HCT116 (cell line): ENCODE measurements around the gene CECR2. TPM values are rescaled to one million over a fixed set of nuclear protein-coding genes. Genes with fewer than 3 reads are reported as not detected.

Source experiments
- ATAC-seq: fragments of 200-7000 bp; cut with Tn5 transposase; 2 replicates; pipeline ENCODE4 v1.9.1; 2020; ENCODE audit warnings: mild to moderate bottlenecking, moderate library complexity
- BruUV-seq: library from RNA; stranded (reverse); fragments of 400-500 nt; replicated peaks from 2 replicates; lab custom pipeline; 2021; lab: Mats Ljungman, UMichigan
- CTCF ChIA-PET: fragments of 300-600 bp; sonication (Branson Sonifier 250); formaldehyde crosslinking; loops from one replicate; lab custom pipeline; 2021; ENCODE audit warnings: antibody characterized with exemption; lab: Charles Lee
- POLR2A ChIA-PET: fragments of 300-600, 350-600 bp; sonication (Branson Sonifier 250); formaldehyde crosslinking; loops from one replicate; lab custom pipeline; 2021; ENCODE audit warnings: antibody characterized with exemption; lab: Charles Lee
- RAD21 ChIA-PET, 2 experiments: fragments of 300-600 bp; sonication (Branson Sonifier 250); formaldehyde crosslinking; loops; one replicate each; lab custom pipeline; 2023; ENCODE audit warnings: low total read pairs in 2 of 2; ENCODE audit not compliant: uncharacterized antibody in 2 of 2, unreplicated experiment in 2 of 2, low non-redundant PET in 1 of 2; lab: Charles Lee
- DNase-seq: peaks from one replicate; pipeline ENCODE4 v3.0.0-alpha.2; 2010; ENCODE audit warnings: low read depth, low spot score
- H2AFZ ChIP-seq: fragments of 200-600 bp; shearing (Covaris generic), sonication (generic); 2 replicates; pipeline ENCODE4 v1.6.1; 2017; ENCODE audit warnings: low read depth, mixed run types, mixed read lengths, antibody characterized with exemption, low read length; ENCODE audit not compliant: poor library complexity, severe bottlenecking
- H3K27ac ChIP-seq: 2 replicates; pipeline ENCODE4 v1.5.1; 2012; ENCODE audit warnings: low read depth, low read length
- H3K27me3 ChIP-seq: fragments of 200-600 bp; sonication (generic); 2 replicates; pipeline ENCODE4 v1.6.1; 2016; ENCODE audit warnings: mixed run types, low read length, mixed read lengths; ENCODE audit not compliant: insufficient read depth
- H3K36me3 ChIP-seq, 2 experiments: fragments of 200-500 bp in 1 of 2; fragments of 200-600 bp in 1 of 2; sonication (Bioruptor generic) in 1 of 2; sonication (generic) in 1 of 2; 2 replicates each; pipeline versions ENCODE4 v1.5.1 to v1.6.1; 2014 to 2016; ENCODE audit warnings: low read length in 2 of 2, inconsistent platforms in 1 of 2, mixed read lengths in 1 of 2, mixed run types in 1 of 2; ENCODE audit not compliant: insufficient read depth in 2 of 2, control insufficient read depth in 1 of 2
- H3K4me1 ChIP-seq, 2 experiments: fragments of 200-600 bp in 1 of 2; sonication (generic) in 1 of 2; 2 replicates each; pipeline versions ENCODE4 v1.5.1 to v1.6.1; 2012 to 2017; ENCODE audit warnings: low read length in 2 of 2, inconsistent platforms in 1 of 2, mild to moderate bottlenecking in 1 of 2, mixed read lengths in 1 of 2, mixed run types in 1 of 2, moderate library complexity in 1 of 2; ENCODE audit not compliant: insufficient read depth in 2 of 2, control insufficient read depth in 1 of 2
- H3K4me2 ChIP-seq: fragments of 200-600 bp; sonication (generic); 2 replicates; pipeline ENCODE4 v1.6.1; 2017; ENCODE audit warnings: mixed run types, low read length, mixed read lengths
- H3K4me3 ChIP-seq, 2 experiments: fragments of 200-600 bp in 1 of 2; sonication (generic) in 1 of 2; replicated peaks in 1 of 2; 2 replicates each; pipeline ENCODE4 v1.5.1; 2011 to 2016; ENCODE audit warnings: low read length in 2 of 2, control low read depth in 1 of 2, low read depth in 1 of 2, mild to moderate bottlenecking in 1 of 2, mixed read lengths in 1 of 2, mixed run types in 1 of 2
- H3K79me2 ChIP-seq: fragments of 200-600 bp; sonication (generic); 2 replicates; pipeline ENCODE4 v1.6.1; 2017; ENCODE audit warnings: mild to moderate bottlenecking, mixed run types, low read length, moderate library complexity, mixed read lengths; ENCODE audit not compliant: insufficient read depth
- H3K9ac ChIP-seq: fragments of 200-600 bp; sonication (generic); 2 replicates; pipeline ENCODE4 v1.6.1; 2016; ENCODE audit warnings: low read length, mixed read lengths
- H3K9me2 ChIP-seq: fragments of 200-600 bp; sonication (generic), shearing (Covaris generic); 2 replicates; pipeline ENCODE4 v1.6.1; 2017; ENCODE audit warnings: mixed run types, mild to moderate bottlenecking, moderate library complexity; ENCODE audit not compliant: insufficient read depth
- H3K9me3 ChIP-seq, 2 experiments: fragments of 200-500 bp in 1 of 2; fragments of 200-600 bp in 1 of 2; sonication (Bioruptor generic) in 1 of 2; sonication (generic) in 1 of 2; 2 replicates each; pipeline ENCODE4 v1.6.1; 2014 to 2017; ENCODE audit warnings: low read length in 2 of 2, mixed read lengths in 2 of 2, inconsistent platforms in 1 of 2, low read depth in 1 of 2, mild to moderate bottlenecking in 1 of 2, mixed run types in 1 of 2, moderate library complexity in 1 of 2; ENCODE audit not compliant: control insufficient read depth in 1 of 2, insufficient read depth in 1 of 2
- H4K20me1 ChIP-seq: fragments of 200-600 bp; sonication (generic), shearing (Covaris generic); 2 replicates; pipeline ENCODE4 v1.6.1; 2017; ENCODE audit warnings: mixed run types, mild to moderate bottlenecking, moderate library complexity; ENCODE audit not compliant: insufficient read depth
- CEBPB ChIP-seq: IDR thresholded peaks from 2 replicates; pipeline ENCODE4 v1.6.1; 2012; ENCODE audit warnings: low read depth
- EGR1 ChIP-seq: IDR thresholded peaks from 2 replicates; pipeline ENCODE4 v1.6.1; 2012; ENCODE audit warnings: low read depth
- EZH2phosphoT487 ChIP-seq: fragments of 200-600 bp; IDR thresholded peaks from 2 replicates; pipeline ENCODE4 v1.6.1; 2018; ENCODE audit warnings: antibody characterized with exemption, borderline replicate concordance
- FOSL1 ChIP-seq: IDR thresholded peaks from 2 replicates; pipeline ENCODE4 v1.6.1; 2012; ENCODE audit warnings: low read depth
- JUND ChIP-seq: IDR thresholded peaks from 2 replicates; pipeline ENCODE4 v1.6.1; 2012
- POLR2AphosphoS5 ChIP-seq: IDR thresholded peaks from 2 replicates; pipeline ENCODE4 v1.6.1; 2011; ENCODE audit warnings: mild to moderate bottlenecking, low read depth, low read length, moderate library complexity
- RAD21 ChIP-seq: IDR thresholded peaks from 2 replicates; pipeline ENCODE4 v1.6.1; 2012; ENCODE audit warnings: low read depth, mild to moderate bottlenecking
- SIN3A ChIP-seq: IDR thresholded peaks from 2 replicates; pipeline ENCODE4 v1.6.1; 2012; ENCODE audit warnings: low read depth
- YY1 ChIP-seq: IDR thresholded peaks from 2 replicates; pipeline ENCODE4 v1.6.1; 2011; ENCODE audit warnings: low read length, low read depth, moderate library complexity, mild to moderate bottlenecking; ENCODE audit not compliant: insufficient replicate concordance; ENCODE audit errors: extremely low read depth
- ZNF274 ChIP-seq: fragments of 200-500 bp; sonication (Bioruptor generic); IDR thresholded peaks from 2 replicates; pipeline ENCODE4 v1.6.1; 2014; ENCODE audit warnings: mild to moderate bottlenecking, low read depth, low read length, inconsistent platforms
- intact Hi-C: fragments of 100-400 bp; cut with micrococcal nuclease; formaldehyde crosslinking; loops from 2 replicates; pipeline ENCODE4 v1.10.0; 2022
- total RNA-seq: library from RNA; stranded (reverse); gene quantifications from one replicate; pipeline ENCODE4 v1.2.1, GENCODE V29; 2021; ENCODE audit not compliant: unreplicated experiment
- TF ChIP-seq, protein P1 (sequence below): IDR thresholded peaks from 2 replicates; pipeline ENCODE4 v1.6.1; 2012; ENCODE audit warnings: low read depth
- TF ChIP-seq, protein P2 (sequence below): IDR thresholded peaks from 2 replicates; pipeline ENCODE4 v1.6.1; 2012
- TF ChIP-seq, protein P3 (sequence below): IDR thresholded peaks from 2 replicates; pipeline ENCODE4 v1.6.1; 2011; ENCODE audit warnings: mild to moderate bottlenecking, low read length, moderate library complexity; ENCODE audit not compliant: insufficient replicate concordance; ENCODE audit errors: extremely low read depth

CECR2 gene
- total RNA-seq, 1 experiment from 2014 or later: 6.0 TPM

DNA sequence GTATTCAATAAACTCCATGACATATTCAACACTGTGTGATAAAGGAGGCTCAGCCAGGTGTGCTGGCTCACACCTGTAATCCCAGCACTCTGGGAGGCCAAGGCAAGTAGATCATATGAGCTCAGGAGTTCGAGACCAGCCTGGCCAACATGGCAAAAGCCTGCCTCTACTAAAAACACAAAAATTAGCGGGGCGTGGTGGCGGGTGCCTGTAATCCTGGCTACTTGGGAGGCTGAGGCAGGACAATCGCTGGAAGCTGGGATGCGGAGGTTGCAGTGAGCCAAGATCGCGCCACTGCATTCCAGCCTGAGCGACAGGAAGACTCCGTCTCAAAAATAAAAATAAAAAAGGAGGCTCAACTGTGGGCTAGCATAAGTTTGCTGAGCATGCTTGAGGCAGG is 189.9 kb downstream of the CECR2 start:
- ChIA-PET POLR2A (interaction anchor here (1.2 kb wide), 1 partner anchor 226 kb away, joined by 4 read pairs; no protein-coding TSS in a partner anchor), RAD21 (interaction anchor here (1.1 to 1.4 kb wide), 3 partner anchors 226 to 517 kb away, joined by 5 to 10 read pairs (median 8); no protein-coding TSS in a partner anchor), CTCF (interaction anchor here (0.6 to 4.8 kb wide), 13 partner anchors 8 to 518 kb away, joined by 3 to 96 read pairs (median 4); partner anchors contain the start of gene PEX26)
- no peak overlapping the region for H3K9ac ChIP-seq
- no peak overlapping the region for H3K4me3 ChIP-seq
- no peaks in the 10 kb centered on the region for H3K9me3 ChIP-seq
- ATAC-seq (no peak), DNase-seq (no peak)
- TF ChIP-seq SIN3A: no peak
- TF ChIP-seq, protein P1, sequence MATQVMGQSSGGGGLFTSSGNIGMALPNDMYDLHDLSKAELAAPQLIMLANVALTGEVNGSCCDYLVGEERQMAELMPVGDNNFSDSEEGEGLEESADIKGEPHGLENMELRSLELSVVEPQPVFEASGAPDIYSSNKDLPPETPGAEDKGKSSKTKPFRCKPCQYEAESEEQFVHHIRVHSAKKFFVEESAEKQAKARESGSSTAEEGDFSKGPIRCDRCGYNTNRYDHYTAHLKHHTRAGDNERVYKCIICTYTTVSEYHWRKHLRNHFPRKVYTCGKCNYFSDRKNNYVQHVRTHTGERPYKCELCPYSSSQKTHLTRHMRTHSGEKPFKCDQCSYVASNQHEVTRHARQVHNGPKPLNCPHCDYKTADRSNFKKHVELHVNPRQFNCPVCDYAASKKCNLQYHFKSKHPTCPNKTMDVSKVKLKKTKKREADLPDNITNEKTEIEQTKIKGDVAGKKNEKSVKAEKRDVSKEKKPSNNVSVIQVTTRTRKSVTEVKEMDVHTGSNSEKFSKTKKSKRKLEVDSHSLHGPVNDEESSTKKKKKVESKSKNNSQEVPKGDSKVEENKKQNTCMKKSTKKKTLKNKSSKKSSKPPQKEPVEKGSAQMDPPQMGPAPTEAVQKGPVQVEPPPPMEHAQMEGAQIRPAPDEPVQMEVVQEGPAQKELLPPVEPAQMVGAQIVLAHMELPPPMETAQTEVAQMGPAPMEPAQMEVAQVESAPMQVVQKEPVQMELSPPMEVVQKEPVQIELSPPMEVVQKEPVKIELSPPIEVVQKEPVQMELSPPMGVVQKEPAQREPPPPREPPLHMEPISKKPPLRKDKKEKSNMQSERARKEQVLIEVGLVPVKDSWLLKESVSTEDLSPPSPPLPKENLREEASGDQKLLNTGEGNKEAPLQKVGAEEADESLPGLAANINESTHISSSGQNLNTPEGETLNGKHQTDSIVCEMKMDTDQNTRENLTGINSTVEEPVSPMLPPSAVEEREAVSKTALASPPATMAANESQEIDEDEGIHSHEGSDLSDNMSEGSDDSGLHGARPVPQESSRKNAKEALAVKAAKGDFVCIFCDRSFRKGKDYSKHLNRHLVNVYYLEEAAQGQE: no peak
- TF ChIP-seq EGR1: no peak
- TF ChIP-seq, protein P2, sequence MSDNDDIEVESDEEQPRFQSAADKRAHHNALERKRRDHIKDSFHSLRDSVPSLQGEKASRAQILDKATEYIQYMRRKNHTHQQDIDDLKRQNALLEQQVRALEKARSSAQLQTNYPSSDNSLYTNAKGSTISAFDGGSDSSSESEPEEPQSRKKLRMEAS: no peak
- no peak for TF ChIP-seq EZH2phosphoT487
- TF ChIP-seq, protein P3, sequence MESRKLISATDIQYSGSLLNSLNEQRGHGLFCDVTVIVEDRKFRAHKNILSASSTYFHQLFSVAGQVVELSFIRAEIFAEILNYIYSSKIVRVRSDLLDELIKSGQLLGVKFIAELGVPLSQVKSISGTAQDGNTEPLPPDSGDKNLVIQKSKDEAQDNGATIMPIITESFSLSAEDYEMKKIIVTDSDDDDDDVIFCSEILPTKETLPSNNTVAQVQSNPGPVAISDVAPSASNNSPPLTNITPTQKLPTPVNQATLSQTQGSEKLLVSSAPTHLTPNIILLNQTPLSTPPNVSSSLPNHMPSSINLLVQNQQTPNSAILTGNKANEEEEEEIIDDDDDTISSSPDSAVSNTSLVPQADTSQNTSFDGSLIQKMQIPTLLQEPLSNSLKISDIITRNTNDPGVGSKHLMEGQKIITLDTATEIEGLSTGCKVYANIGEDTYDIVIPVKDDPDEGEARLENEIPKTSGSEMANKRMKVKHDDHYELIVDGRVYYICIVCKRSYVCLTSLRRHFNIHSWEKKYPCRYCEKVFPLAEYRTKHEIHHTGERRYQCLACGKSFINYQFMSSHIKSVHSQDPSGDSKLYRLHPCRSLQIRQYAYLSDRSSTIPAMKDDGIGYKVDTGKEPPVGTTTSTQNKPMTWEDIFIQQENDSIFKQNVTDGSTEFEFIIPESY: no peak
- TF ChIP-seq CEBPB: no peak
- no peak for TF ChIP-seq RAD21
- TF ChIP-seq POLR2AphosphoS5: no peak
- TF ChIP-seq JUND: no peak
- TF ChIP-seq YY1: no peak
- TF ChIP-seq ZNF274: no peak
- TF ChIP-seq FOSL1: no peak
- no peaks in the 10 kb centered on the region for H3K4me1 ChIP-seq
- H3K9me2 ChIP-seq: no peaks in the 10 kb centered on the region
- H2AFZ ChIP-seq: no peak overlapping the region
- no peaks in the 10 kb centered on the region for H3K27me3 ChIP-seq
- intact Hi-C loops: loop anchor here (2.0 kb wide), 1 partner anchor 518 kb away; the partner anchor contains the start of gene PEX26
- H3K27ac ChIP-seq: no peak overlapping the region
- no peaks in the 10 kb centered on the region for H3K79me2 ChIP-seq
- H4K20me1 ChIP-seq: no peaks in the 10 kb centered on the region
- no TSS peak for BruUV-seq
- H3K4me2 ChIP-seq: no peak overlapping the region
- H3K36me3 ChIP-seq: no peaks in the 10 kb centered on the region
